IMR-90 (cell line): ENCODE measurements around the gene NDFIP2. TPM values are rescaled to one million over a fixed set of nuclear protein-coding genes. Genes with fewer than 3 reads are reported as not detected.

Experiments used
- ATAC-seq: fragments of 200-7000 bp; cut with Tn5 transposase; 2 replicates; pipeline ENCODE4 v1.9.1; 2020; ENCODE audit warnings: low read depth, mild to moderate bottlenecking, moderate library complexity
- BruUV-seq: library from RNA; stranded (reverse); fragments of 400-500 nt; replicated peaks from 2 replicates; lab custom pipeline; 2021; lab: Mats Ljungman, UMichigan
- CTCF ChIA-PET: fragments of 300-600 bp; formaldehyde crosslinking; extraction: SDS; loops from one replicate; lab custom pipeline; 2021; ENCODE audit warnings: antibody characterized with exemption; lab: Yijun Ruan, JAX
- POLR2A ChIA-PET: fragments of 300-600 bp; sonication (Branson Sonifier 250); formaldehyde crosslinking; loops from one replicate; lab custom pipeline; 2022; ENCODE audit warnings: antibody characterized with exemption; ENCODE audit not compliant: unreplicated experiment; lab: Charles Lee
- DNase-seq: peaks from one replicate; pipeline ENCODE4 v3.0.0; 2013
- H2AFZ ChIP-seq: replicated peaks from 2 replicates; pipeline ENCODE3; 2013; ENCODE audit warnings: low read length, mild to moderate bottlenecking; ENCODE audit not compliant: poor library complexity
- H2AK5ac ChIP-seq: 2 replicates; pipeline ENCODE4 v1.6.1; 2013; ENCODE audit warnings: low read depth, low read length, inconsistent platforms
- H2AK9ac ChIP-seq: replicated peaks from 2 replicates; pipeline ENCODE3; 2013; ENCODE audit warnings: mild to moderate bottlenecking, low read depth, low read length, moderate library complexity; ENCODE audit not compliant: poor library complexity
- H2BK120ac ChIP-seq: 2 replicates; pipeline ENCODE4 v1.6.1; 2013; ENCODE audit warnings: low read depth, low read length, inconsistent platforms
- H2BK15ac ChIP-seq: 3 replicates; pipeline ENCODE4 v1.6.1; 2013; ENCODE audit warnings: low read depth, low read length, inconsistent platforms
- H2BK20ac ChIP-seq: 2 replicates; pipeline ENCODE4 v1.6.1; 2013; ENCODE audit warnings: low read depth, mild to moderate bottlenecking, inconsistent platforms, low read length, moderate library complexity
- H2BK5ac ChIP-seq: 2 replicates; pipeline ENCODE4 v1.6.1; 2013; ENCODE audit warnings: mild to moderate bottlenecking, low read depth, low read length, inconsistent platforms; ENCODE audit not compliant: poor library complexity, severe bottlenecking
- H3K14ac ChIP-seq: replicated peaks from 2 replicates; pipeline ENCODE4 v1.6.1; 2013; ENCODE audit warnings: low read depth, low read length, inconsistent platforms
- H3K18ac ChIP-seq: 2 replicates; pipeline ENCODE4 v1.6.1; 2013; ENCODE audit warnings: low read depth, low read length, control low read depth
- H3K23ac ChIP-seq: 2 replicates; pipeline ENCODE4 v1.6.1; 2013; ENCODE audit warnings: low read depth, low read length, inconsistent platforms
- H3K27ac ChIP-seq: 2 replicates; pipeline ENCODE4 v1.5.1; 2013; ENCODE audit warnings: mild to moderate bottlenecking, control low read depth, low read length; ENCODE audit not compliant: insufficient read depth
- H3K27me3 ChIP-seq: 2 replicates; pipeline ENCODE4 v1.6.1; 2013; ENCODE audit warnings: low read length; ENCODE audit not compliant: control insufficient read depth, insufficient read depth
- H3K36me3 ChIP-seq: 2 replicates; pipeline ENCODE4 v1.6.1; 2013; ENCODE audit warnings: low read length, mixed read lengths; ENCODE audit not compliant: control insufficient read depth, insufficient read depth
- H3K4ac ChIP-seq: 2 replicates; pipeline ENCODE4 v1.6.1; 2013; ENCODE audit warnings: low read depth, low read length, inconsistent platforms
- H3K4me1 ChIP-seq: 2 replicates; pipeline ENCODE4 v1.6.1; 2013; ENCODE audit warnings: low read length, mixed read lengths; ENCODE audit not compliant: control insufficient read depth, insufficient read depth
- H3K4me2 ChIP-seq: 2 replicates; pipeline ENCODE4 v1.6.1; 2013; ENCODE audit warnings: low read depth, mild to moderate bottlenecking, control low read depth, low read length, moderate library complexity
- H3K4me3 ChIP-seq: 2 replicates; pipeline ENCODE4 v1.5.1; 2013; ENCODE audit warnings: low read depth, mild to moderate bottlenecking, control low read depth, low read length, moderate library complexity; ENCODE audit not compliant: insufficient read depth
- H3K56ac ChIP-seq: 2 replicates; pipeline ENCODE4 v1.6.1; 2013; ENCODE audit warnings: low read length, inconsistent platforms; ENCODE audit not compliant: insufficient read depth; ENCODE audit errors: extremely low read depth
- H3K79me1 ChIP-seq, 2 experiments: 2 replicates each; pipeline ENCODE4 v1.6.1; 2013; ENCODE audit warnings: low read length in 2 of 2, inconsistent platforms in 1 of 2, low read depth in 1 of 2
- H3K9ac ChIP-seq: 2 replicates; pipeline ENCODE4 v1.6.1; 2013; ENCODE audit warnings: low read depth, low read length, control low read depth
- H3K9me1 ChIP-seq: 2 replicates; pipeline ENCODE4 v1.6.1; 2013; ENCODE audit warnings: low read length, inconsistent platforms; ENCODE audit not compliant: insufficient read depth
- H3K9me3 ChIP-seq: 2 replicates; pipeline ENCODE4 v1.6.1; 2013; ENCODE audit warnings: low read length; ENCODE audit not compliant: control insufficient read depth, insufficient read depth
- H4K20me1 ChIP-seq: 2 replicates; pipeline ENCODE4 v1.6.1; 2013; ENCODE audit warnings: low read length, inconsistent platforms; ENCODE audit not compliant: insufficient read depth
- H4K5ac ChIP-seq: 2 replicates; pipeline ENCODE4 v1.6.1; 2013; ENCODE audit warnings: mild to moderate bottlenecking, low read depth, low read length, control low read depth
- H4K8ac ChIP-seq, 2 experiments: 2 replicates each; pipeline ENCODE4 v1.6.1; 2013; ENCODE audit warnings: low read depth in 2 of 2, low read length in 2 of 2, control low read depth in 1 of 2, inconsistent platforms in 1 of 2
- H4K91ac ChIP-seq: 2 replicates; pipeline ENCODE4 v1.6.1; 2013; ENCODE audit warnings: low read depth, low read length, inconsistent platforms; ENCODE audit not compliant: insufficient read depth
- BHLHE40 ChIP-seq: fragments of 150-350 bp; IDR thresholded peaks from 2 replicates; pipeline ENCODE4 v1.6.1; 2016; ENCODE audit warnings: mild to moderate bottlenecking, low read depth, low read length
- CEBPB ChIP-seq: IDR thresholded peaks from 2 replicates; pipeline ENCODE4 v1.6.1; 2012; ENCODE audit warnings: low read depth, low read length, improper control_type of control experiment
- CHD1 ChIP-seq: IDR thresholded peaks from 2 replicates; pipeline ENCODE4 v1.6.1; 2012; ENCODE audit warnings: low read depth, low read length, improper control_type of control experiment
- CTCF ChIP-seq: conservative IDR thresholded peaks from 2 replicates; pipeline ENCODE4 v1.5.1; 2012; ENCODE audit warnings: mild to moderate bottlenecking, low read depth, low read length, improper control_type of control experiment
- ELK1 ChIP-seq: fragments of 150-350 bp; IDR thresholded peaks from 2 replicates; pipeline ENCODE4 v1.6.1; 2016; ENCODE audit warnings: low read depth, mild to moderate bottlenecking, low read length, moderate library complexity, borderline replicate concordance
- FOS ChIP-seq: fragments of 150-350 bp; IDR thresholded peaks from 2 replicates; pipeline ENCODE4 v1.6.1; 2016; ENCODE audit warnings: low read depth, low read length
- MAFK ChIP-seq: IDR thresholded peaks from 2 replicates; pipeline ENCODE4 v1.6.1; 2012; ENCODE audit warnings: low read depth, low read length, improper control_type of control experiment
- MAZ ChIP-seq: IDR thresholded peaks from 2 replicates; pipeline ENCODE4 v1.6.1; 2012; ENCODE audit warnings: low read depth, mild to moderate bottlenecking, low read length, improper control_type of control experiment, moderate library complexity, borderline replicate concordance
- MXI1 ChIP-seq: IDR thresholded peaks from 2 replicates; pipeline ENCODE4 v1.6.1; 2012; ENCODE audit warnings: low read depth, mild to moderate bottlenecking, low read length, moderate library complexity, borderline replicate concordance
- NFE2L2 ChIP-seq: fragments of 150-350 bp; IDR thresholded peaks from 2 replicates; pipeline ENCODE4 v1.6.1; 2016; ENCODE audit warnings: low read depth, mild to moderate bottlenecking, low read length
- POLR2A ChIP-seq: IDR thresholded peaks from 2 replicates; pipeline ENCODE4 v1.6.1; 2012; ENCODE audit warnings: mild to moderate bottlenecking, low read depth, low read length
- RAD21 ChIP-seq: IDR thresholded peaks from 2 replicates; pipeline ENCODE4 v1.6.1; 2012; ENCODE audit warnings: low read length, improper control_type of control experiment
- RCOR1 ChIP-seq: IDR thresholded peaks from 2 replicates; pipeline ENCODE4 v1.6.1; 2012; ENCODE audit warnings: mild to moderate bottlenecking, low read length, improper control_type of control experiment; ENCODE audit not compliant: insufficient replicate concordance
- RFX5 ChIP-seq: IDR thresholded peaks from 2 replicates; pipeline ENCODE4 v1.8.0; 2012; ENCODE audit warnings: low read depth, mild to moderate bottlenecking, low read length, moderate library complexity
- USF2 ChIP-seq: fragments of 150-350 bp; IDR thresholded peaks from 2 replicates; pipeline ENCODE4 v1.6.1; 2017; ENCODE audit warnings: mild to moderate bottlenecking, antibody characterized with exemption, low read length, low read depth
- WGBS, 2 experiments: methylation state at CpG; one replicate each; pipeline versions ENCODE4 v1.1.5 to v1.1.7; 2013; ENCODE audit warnings: missing lambda C conversion rate in 2 of 2; ENCODE audit not compliant: insufficient read length in 1 of 2; ENCODE audit errors: extremely low coverage in 2 of 2; 5-methylcytosine and 5-hydroxymethylcytosine counted together
- dilution Hi-C: fragments of 300-500 bp; cut with HindIII; formaldehyde crosslinking; loops from one replicate; pipeline ENCODE4 v1.14.3; 2018; ENCODE audit warnings: low sequenced_read_pairs; ENCODE audit not compliant: unreplicated experiment
- in situ Hi-C: fragments of 300-500 bp; cut with MboI; formaldehyde crosslinking; loops from 3 replicates; pipeline ENCODE4 v1.14.3; 2019; ENCODE audit warnings: low sequenced_read_pairs, inconsistent platforms, mixed read lengths
- intact Hi-C: fragments of 100-400 bp; cut with micrococcal nuclease; formaldehyde crosslinking; loops from 2 replicates; pipeline ENCODE4 v1.10.0; 2022
- polyA plus RNA-seq, 3 experiments: library from polyadenylated mRNA; depleted of rRNA; stranded (reverse); fragments of >200 nt; gene quantifications; 2 replicates each; pipeline ENCODE4 v1.2.3, GENCODE V29; 2012; ENCODE audit warnings: low replicate concordance in 1 of 3
- total RNA-seq: library from RNA; depleted of rRNA; stranded (reverse); fragments of >200 nt; gene quantifications from 2 replicates; pipeline ENCODE4 v1.2.3, GENCODE V29; 2012

The NDFIP2 gene
- total and polyA plus RNA-seq, 2 of the 4 experiments (the other 2 are of a cell fraction) = 23.8 to 25.8 TPM

GRCh38 chr13:79451500-79451962 lies 29.4 kb upstream of the NDFIP2 start:
- peak overlapping the region; percentile 9 for H2AFZ ChIP-seq
- H2BK120ac ChIP-seq = peak overlapping the region; percentile 49; the same call in 1 of the 2 replicates
- H2BK5ac ChIP-seq = no peak overlapping the region
- H3K9me3 ChIP-seq = no peaks in the 10 kb centered on the region
- no peak overlapping the region; the same call in 1 of the 2 replicates for H3K4me2 ChIP-seq
- H2AK9ac ChIP-seq = no peak overlapping the region
- 0 out of 2 replicates have a peak overlapping the region, but pooled peaks have one; percentile 5 for H2BK20ac ChIP-seq
- no peaks in the 10 kb centered on the region; the same call in 1 of the 2 replicates for H3K4me1 ChIP-seq
- ChIA-PET CTCF (interaction anchor here (0.5 kb wide), 1 partner anchor 12 kb away, joined by 4 read pairs; no protein-coding TSS in a partner anchor), POLR2A (no interaction called here)
- dilution Hi-C loops (no loop called here), in situ Hi-C loops (no loop called here), intact Hi-C loops (no loop called here)
- H4K91ac ChIP-seq = no peak overlapping the region; the same call in 1 of the 2 replicates
- peak overlapping the region; percentile 2; the same call in 1 of the 2 replicates for H2AK5ac ChIP-seq
- H3K27me3 ChIP-seq = no peaks in the 10 kb centered on the region
- no peak overlapping the region for H3K9ac ChIP-seq
- no peak overlapping the region for H3K27ac ChIP-seq
- no peaks in the 10 kb centered on the region for H3K36me3 ChIP-seq
- peak; percentile 95 for ATAC-seq
- no peaks in the 10 kb centered on the region for H4K20me1 ChIP-seq
- H3K4me3 ChIP-seq = no peak overlapping the region
- H3K14ac ChIP-seq = no peak overlapping the region
- no peak overlapping the region for H3K4ac ChIP-seq
- WGBS, 2 experiments = 0% methylated on average over 2 of the region's 3 CpGs; no CpG with 5 or more reads in 1 of the 2 experiments
- no peaks in the 10 kb centered on the region for H3K79me1 ChIP-seq
- no peak overlapping the region for H3K18ac ChIP-seq
- no TSS peak for BruUV-seq
- no peak overlapping the region for H4K5ac ChIP-seq
- peak overlapping the region in 1 of 2 experiments; percentile 40; a peak in 1 of 4 replicates for H4K8ac ChIP-seq
- no peak overlapping the region for H2BK15ac ChIP-seq
- no peaks in the 10 kb centered on the region for H3K9me1 ChIP-seq
- 0 out of 2 replicates have a peak overlapping the region, but pooled peaks have one; percentile 21 for H3K56ac ChIP-seq
- peak; percentile 92 for DNase-seq
- 0 out of 2 replicates have a peak overlapping the region, but pooled peaks have one; percentile 5 for H3K23ac ChIP-seq
- TF ChIP-seq BHLHE40 (no peak), MAFK (no peak), MXI1 (no peak), RAD21 (no peak), CEBPB (peak; percentile 51; the same call in 1 of the 2 replicates), ELK1 (no peak), RCOR1 (no peak), POLR2A (no peak), RFX5 (peak; percentile 68; the same call in 1 of the 2 replicates), CHD1 (no peak), NFE2L2 (peak; percentile 2; the same call in 1 of the 2 replicates), MAZ (no peak), CTCF (no peak), USF2 (peak; percentile 33; the same call in 1 of the 2 replicates), FOS (peak; percentile 79)
